Chondrocyte (in vitro differentiated cells): ENCODE measurements around the gene UBAP2. TPM values are rescaled to one million over a fixed set of nuclear protein-coding genes. Genes with fewer than 3 reads are reported as not detected.

Source experiments
- DNase-seq: peaks from one replicate; pipeline ENCODE4 v3.0.0; 2021; ENCODE audit warnings: mixed read lengths, low spot score
- H3K27ac Mint-ChIP-seq: one replicate; pipeline ENCODE4 v1.8.0; 2021; ENCODE audit warnings: mild to moderate bottlenecking, moderate library complexity, mixed read lengths; ENCODE audit not compliant: unreplicated experiment
- H3K27me3 Mint-ChIP-seq: 2 replicates; pipeline ENCODE4 v1.8.0; 2021; ENCODE audit warnings: low read depth, mixed read lengths
- H3K36me3 Mint-ChIP-seq: 2 replicates; pipeline ENCODE4 v1.8.0; 2021; ENCODE audit warnings: low read depth, mixed read lengths
- H3K4me1 Mint-ChIP-seq: 2 replicates; pipeline ENCODE4 v1.8.0; 2021; ENCODE audit warnings: low read depth, mild to moderate bottlenecking, mixed read lengths
- H3K4me3 Mint-ChIP-seq: one replicate; pipeline ENCODE4 v1.8.0; 2021; ENCODE audit warnings: mild to moderate bottlenecking, moderate library complexity, mixed read lengths; ENCODE audit not compliant: unreplicated experiment
- H3K9me3 Mint-ChIP-seq: 2 replicates; pipeline ENCODE4 v1.8.0; 2021; ENCODE audit warnings: low read depth, mixed read lengths
- total RNA-seq: library from RNA; stranded (reverse); gene quantifications from 3 replicates; pipeline ENCODE4 v1.2.1, GENCODE V29; 2021
- TF ChIP-seq, protein P1 (sequence below): fragments of 200-600 bp; sonication (generic); IDR thresholded peaks from 2 replicates; pipeline ENCODE4 v1.5.0; 2021; ENCODE audit warnings: antibody characterized with exemption, mild to moderate bottlenecking, moderate library complexity

The UBAP2 gene
- total RNA-seq, 1 donor from 2014 or later, result 56.3 TPM

DNA sequence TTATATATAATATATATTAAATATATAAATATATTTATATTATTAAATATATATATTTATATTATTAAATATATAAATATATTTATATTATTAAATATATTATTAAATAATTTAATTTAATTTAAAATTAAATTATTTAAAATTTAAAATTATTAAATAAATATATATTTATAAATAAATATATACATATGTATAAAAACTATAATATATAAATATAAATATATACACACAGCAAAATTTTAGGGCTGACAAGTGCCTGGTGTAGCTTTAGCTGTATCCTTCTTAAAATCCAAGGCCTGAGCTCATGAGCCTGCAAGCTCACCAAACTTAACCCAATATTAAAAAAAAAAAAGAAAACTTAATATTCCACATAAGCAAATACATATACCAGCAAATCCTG is 53.2 kb downstream of the UBAP2 start:
- TF ChIP-seq, protein P1, sequence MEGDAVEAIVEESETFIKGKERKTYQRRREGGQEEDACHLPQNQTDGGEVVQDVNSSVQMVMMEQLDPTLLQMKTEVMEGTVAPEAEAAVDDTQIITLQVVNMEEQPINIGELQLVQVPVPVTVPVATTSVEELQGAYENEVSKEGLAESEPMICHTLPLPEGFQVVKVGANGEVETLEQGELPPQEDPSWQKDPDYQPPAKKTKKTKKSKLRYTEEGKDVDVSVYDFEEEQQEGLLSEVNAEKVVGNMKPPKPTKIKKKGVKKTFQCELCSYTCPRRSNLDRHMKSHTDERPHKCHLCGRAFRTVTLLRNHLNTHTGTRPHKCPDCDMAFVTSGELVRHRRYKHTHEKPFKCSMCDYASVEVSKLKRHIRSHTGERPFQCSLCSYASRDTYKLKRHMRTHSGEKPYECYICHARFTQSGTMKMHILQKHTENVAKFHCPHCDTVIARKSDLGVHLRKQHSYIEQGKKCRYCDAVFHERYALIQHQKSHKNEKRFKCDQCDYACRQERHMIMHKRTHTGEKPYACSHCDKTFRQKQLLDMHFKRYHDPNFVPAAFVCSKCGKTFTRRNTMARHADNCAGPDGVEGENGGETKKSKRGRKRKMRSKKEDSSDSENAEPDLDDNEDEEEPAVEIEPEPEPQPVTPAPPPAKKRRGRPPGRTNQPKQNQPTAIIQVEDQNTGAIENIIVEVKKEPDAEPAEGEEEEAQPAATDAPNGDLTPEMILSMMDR, result no peak
- Mint-ChIP-seq H3K9me3 (no peaks in the 10 kb centered on the region), H3K36me3 (peaks cover 23% of the 10 kb centered on the region), H3K27ac (no peak overlapping the region), H3K27me3 (no peaks in the 10 kb centered on the region), H3K4me1 (no peaks in the 10 kb centered on the region), H3K4me3 (no peak overlapping the region)
- no peak for DNase-seq

DNA sequence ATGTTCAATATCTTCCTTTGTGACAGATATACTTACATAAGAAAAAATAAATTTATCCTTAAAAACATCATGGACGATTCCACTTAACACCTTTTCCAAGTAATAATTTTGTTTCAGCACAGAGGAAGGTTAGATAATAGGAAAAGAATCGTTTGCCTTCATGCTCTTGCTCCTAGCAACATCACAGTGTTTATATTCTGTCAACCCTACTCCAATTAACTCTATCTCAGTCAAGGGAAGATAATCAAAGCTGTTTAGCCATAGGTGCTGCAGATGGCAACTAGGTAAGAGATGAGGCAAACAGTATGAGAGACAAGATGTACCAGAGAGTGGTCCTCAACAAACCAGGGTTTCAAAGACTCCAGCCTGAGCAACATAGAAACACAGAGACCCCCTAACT is 55.6 kb downstream of the UBAP2 start:
- TF ChIP-seq, protein P1, result no peak
- no peak overlapping the region for H3K27ac Mint-ChIP-seq
- no peak overlapping the region for H3K4me3 Mint-ChIP-seq

DNA sequence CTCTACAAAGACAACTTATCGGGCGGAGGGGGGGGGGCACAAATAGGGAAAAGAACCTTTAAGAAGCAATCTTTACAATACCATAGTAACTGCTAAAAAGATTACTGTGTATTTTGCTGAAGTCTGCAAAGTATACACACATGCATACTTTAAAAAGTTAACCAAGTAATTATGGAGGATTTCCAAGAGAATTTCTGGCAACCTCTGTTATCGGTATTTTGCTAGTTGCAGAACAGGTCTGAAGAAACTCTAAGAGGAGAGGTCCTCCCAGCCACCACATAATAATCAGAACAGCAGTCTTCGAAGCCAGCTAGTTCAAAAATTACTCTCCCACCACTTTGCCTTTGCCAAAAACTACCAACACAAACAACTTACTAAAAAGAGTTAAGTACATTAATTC is 56.1 kb downstream of the UBAP2 start:
- DNase-seq, result no peak
- TF ChIP-seq, protein P1, result no peak
- no peak overlapping the region for H3K27ac Mint-ChIP-seq

More for the DNA sequence above, 55.6 kb downstream of the UBAP2 start:
- Mint-ChIP-seq H3K4me1 (peaks cover 8% of the 10 kb centered on the region), H3K36me3 (peaks cover 27% of the 10 kb centered on the region), H3K9me3 (no peaks in the 10 kb centered on the region), H3K27me3 (no peaks in the 10 kb centered on the region)
- no peak for DNase-seq

DNA sequence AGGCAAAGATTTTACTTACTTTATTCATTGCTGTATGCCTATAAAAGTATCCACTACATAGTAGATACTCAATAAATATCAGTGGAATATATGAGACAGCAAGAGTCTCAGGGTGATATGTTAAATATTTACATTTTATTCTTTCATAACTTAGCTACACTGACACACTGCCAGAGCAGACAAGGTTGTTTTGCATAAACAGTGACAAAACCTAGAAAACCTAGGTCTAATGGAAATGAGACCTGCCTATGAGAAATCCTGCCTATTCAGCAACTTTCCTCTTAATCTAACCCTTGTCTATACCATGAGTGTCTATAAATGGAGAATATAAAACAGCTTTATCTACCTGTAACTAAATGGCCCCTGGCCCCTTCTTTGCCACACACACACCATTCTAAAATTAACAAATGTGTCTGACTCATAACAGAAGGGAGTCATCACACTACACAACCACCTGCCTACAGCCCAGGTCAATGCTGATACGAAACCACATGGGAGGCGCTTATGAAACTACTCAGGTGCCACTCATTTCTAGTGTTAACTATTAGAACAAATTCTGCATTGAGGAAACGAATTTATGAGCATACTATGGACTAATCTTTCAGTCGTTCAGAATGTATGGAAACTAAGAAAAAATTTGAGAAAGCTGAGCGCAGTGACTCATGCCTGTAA is 60.3 kb downstream of the UBAP2 start:
- TF ChIP-seq, protein P1, result no peak
- H3K4me1 Mint-ChIP-seq, result peaks cover 10% of the 10 kb centered on the region
- H3K36me3 Mint-ChIP-seq, result peaks cover 27% of the 10 kb centered on the region
- H3K4me3 Mint-ChIP-seq, result no peak overlapping the region
- no peaks in the 10 kb centered on the region for H3K27me3 Mint-ChIP-seq
- no peak for DNase-seq
- no peaks in the 10 kb centered on the region for H3K9me3 Mint-ChIP-seq
- no peak overlapping the region for H3K27ac Mint-ChIP-seq

More for the DNA sequence above, 56.1 kb downstream of the UBAP2 start:
- H3K27me3 Mint-ChIP-seq, result no peaks in the 10 kb centered on the region
- H3K4me3 Mint-ChIP-seq, result no peak overlapping the region
- H3K4me1 Mint-ChIP-seq, result peaks cover 10% of the 10 kb centered on the region
- no peaks in the 10 kb centered on the region for H3K9me3 Mint-ChIP-seq
- peaks cover 27% of the 10 kb centered on the region for H3K36me3 Mint-ChIP-seq

DNA sequence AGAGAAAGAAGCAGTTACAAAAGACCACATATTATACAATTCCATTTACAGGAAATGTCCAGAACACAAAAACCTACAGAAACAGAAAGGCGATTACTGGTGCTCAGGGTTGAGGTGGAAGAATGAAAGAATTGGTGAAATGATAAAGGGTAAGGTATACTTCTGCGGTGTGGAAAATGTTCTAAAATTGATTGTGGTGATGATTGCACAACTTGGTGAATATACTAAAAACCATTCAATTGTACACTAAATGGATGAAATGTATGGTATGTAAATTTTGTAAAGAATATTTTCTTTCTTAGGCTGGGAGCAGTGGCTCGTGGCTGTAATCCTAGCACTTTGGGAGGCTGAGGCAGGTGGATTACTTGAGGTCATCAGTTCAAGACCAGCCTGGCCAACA is 72.3 kb downstream of the UBAP2 start:
- Mint-ChIP-seq H3K27me3 (no peaks in the 10 kb centered on the region), H3K9me3 (no peaks in the 10 kb centered on the region), H3K4me3 (no peak overlapping the region), H3K4me1 (peaks cover 4% of the 10 kb centered on the region), H3K36me3 (peaks cover 17% of the 10 kb centered on the region), H3K27ac (no peak overlapping the region)
- DNase-seq, result no peak
- TF ChIP-seq, protein P1, result no peak
